Prostate gland (tissue), 2 donors: ENCODE data around the gene CBFA2T3. TPM values are rescaled to one million over a fixed set of nuclear protein-coding genes. Genes with fewer than 3 reads are reported as not detected.

Experiments
- DNase-seq: peaks from one replicate; pipeline ENCODE4 v3.0.0-alpha.2; 2019; ENCODE audit warnings: low spot score
- H3K27ac ChIP-seq, 2 donors: fragments of 200-600 bp; sonication (generic); 2 replicates each; pipeline ENCODE4 v1.5.1; 2017 to 2019
- H3K27me3 ChIP-seq: fragments of 200-600 bp; sonication (generic); replicated peaks from 2 replicates; pipeline ENCODE4 v1.5.1; 2019; ENCODE audit not compliant: insufficient read depth
- H3K36me3 ChIP-seq, 2 donors: fragments of 200-600 bp; sonication (generic); 1 replicate in 1 of 2; 2 replicates in 1 of 2; pipeline versions ENCODE4 v1.5.1 to v1.8.1; 2017 to 2019
- H3K4me1 ChIP-seq: fragments of 200-600 bp; sonication (generic); replicated peaks from 2 replicates; pipeline ENCODE4 v1.5.1; 2019
- H3K4me3 ChIP-seq, 2 donors: fragments of 200-600 bp; sonication (generic); 2 replicates each; pipeline ENCODE4 v1.5.1; 2017 to 2019
- H3K9me3 ChIP-seq: fragments of 200-600 bp; sonication (generic); 2 replicates; pipeline ENCODE4 v1.5.1; 2017
- POLR2A ChIP-seq: fragments of 450-650 bp; IDR thresholded peaks from one replicate; pipeline ENCODE4 v1.6.1; 2016; ENCODE audit warnings: antibody characterized with exemption, mild to moderate bottlenecking
- POLR2AphosphoS5 ChIP-seq: sonication (generic); formaldehyde crosslinking; IDR thresholded peaks from one replicate; pipeline ENCODE4 v1.6.1; 2017; ENCODE audit warnings: antibody characterized with exemption
- WGBS: methylation state at CpG from one replicate; pipeline ENCODE4 v1.1.5; 2018; 5-methylcytosine and 5-hydroxymethylcytosine counted together
- intact Hi-C: fragments of 100-400 bp; cut with DNase I; formaldehyde crosslinking; loops from one replicate; pipeline ENCODE4 v1.14.2; 2022
- total RNA-seq, 2 donors: library from RNA; depleted of rRNA; stranded (reverse); fragments of >200 nt; gene quantifications; one replicate each; pipeline ENCODE4 v1.1.0, GENCODE V29; 2016
- TF ChIP-seq, protein P1 (sequence below), 4 experiments: fragments of 200-600 bp in 2 of 4; fragments of 450-650 bp in 2 of 4; sonication (generic) in 2 of 4; IDR thresholded peaks; 1 replicate in 3 of 4; 2 replicates in 1 of 4; pipeline ENCODE4 v1.5.1; 2016 to 2019; ENCODE audit warnings: antibody characterized with exemption in 4 of 4, mild to moderate bottlenecking in 2 of 4, moderate library complexity in 2 of 4

The CBFA2T3 gene
- total RNA-seq, 2 donors from 2014 or later, result 4.5 to 8.7 TPM

DNA sequence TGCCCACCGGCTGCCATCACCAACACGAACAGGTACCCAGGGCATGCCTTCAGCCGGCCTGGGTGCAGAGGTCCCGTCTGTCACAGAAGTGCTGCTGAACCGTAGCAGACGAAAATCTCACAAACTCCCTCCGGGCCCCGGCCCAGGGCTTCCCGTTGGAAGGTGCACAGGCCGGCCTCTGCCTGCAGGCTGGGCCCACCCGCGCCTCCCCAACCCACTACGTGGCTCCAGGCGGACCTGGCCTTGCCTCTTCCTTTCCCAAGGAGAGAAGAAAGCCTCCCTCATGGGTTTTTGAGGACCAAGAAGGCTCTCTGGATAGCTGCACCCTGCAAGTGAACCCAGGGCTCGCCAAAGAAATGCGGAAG, 65.1 kb downstream of the CBFA2T3 start:
- no peaks in the 10 kb centered on the region for H3K36me3 ChIP-seq
- no peak overlapping the region for H3K27ac ChIP-seq
- no peaks in the 10 kb centered on the region for H3K4me1 ChIP-seq
- WGBS, result 92% methylated on average over 13 of the region's 16 CpGs
- no peak for DNase-seq
- no peaks in the 10 kb centered on the region for H3K27me3 ChIP-seq
- H3K4me3 ChIP-seq, result no peak overlapping the region
- TF ChIP-seq POLR2A (no peak), POLR2AphosphoS5 (no peak)
- TF ChIP-seq, protein P1, sequence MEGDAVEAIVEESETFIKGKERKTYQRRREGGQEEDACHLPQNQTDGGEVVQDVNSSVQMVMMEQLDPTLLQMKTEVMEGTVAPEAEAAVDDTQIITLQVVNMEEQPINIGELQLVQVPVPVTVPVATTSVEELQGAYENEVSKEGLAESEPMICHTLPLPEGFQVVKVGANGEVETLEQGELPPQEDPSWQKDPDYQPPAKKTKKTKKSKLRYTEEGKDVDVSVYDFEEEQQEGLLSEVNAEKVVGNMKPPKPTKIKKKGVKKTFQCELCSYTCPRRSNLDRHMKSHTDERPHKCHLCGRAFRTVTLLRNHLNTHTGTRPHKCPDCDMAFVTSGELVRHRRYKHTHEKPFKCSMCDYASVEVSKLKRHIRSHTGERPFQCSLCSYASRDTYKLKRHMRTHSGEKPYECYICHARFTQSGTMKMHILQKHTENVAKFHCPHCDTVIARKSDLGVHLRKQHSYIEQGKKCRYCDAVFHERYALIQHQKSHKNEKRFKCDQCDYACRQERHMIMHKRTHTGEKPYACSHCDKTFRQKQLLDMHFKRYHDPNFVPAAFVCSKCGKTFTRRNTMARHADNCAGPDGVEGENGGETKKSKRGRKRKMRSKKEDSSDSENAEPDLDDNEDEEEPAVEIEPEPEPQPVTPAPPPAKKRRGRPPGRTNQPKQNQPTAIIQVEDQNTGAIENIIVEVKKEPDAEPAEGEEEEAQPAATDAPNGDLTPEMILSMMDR (IDR thresholded peaks at IDR 0.05), result no peak
- intact Hi-C loops, result no loop called here
- no peaks in the 10 kb centered on the region for H3K9me3 ChIP-seq

DNA sequence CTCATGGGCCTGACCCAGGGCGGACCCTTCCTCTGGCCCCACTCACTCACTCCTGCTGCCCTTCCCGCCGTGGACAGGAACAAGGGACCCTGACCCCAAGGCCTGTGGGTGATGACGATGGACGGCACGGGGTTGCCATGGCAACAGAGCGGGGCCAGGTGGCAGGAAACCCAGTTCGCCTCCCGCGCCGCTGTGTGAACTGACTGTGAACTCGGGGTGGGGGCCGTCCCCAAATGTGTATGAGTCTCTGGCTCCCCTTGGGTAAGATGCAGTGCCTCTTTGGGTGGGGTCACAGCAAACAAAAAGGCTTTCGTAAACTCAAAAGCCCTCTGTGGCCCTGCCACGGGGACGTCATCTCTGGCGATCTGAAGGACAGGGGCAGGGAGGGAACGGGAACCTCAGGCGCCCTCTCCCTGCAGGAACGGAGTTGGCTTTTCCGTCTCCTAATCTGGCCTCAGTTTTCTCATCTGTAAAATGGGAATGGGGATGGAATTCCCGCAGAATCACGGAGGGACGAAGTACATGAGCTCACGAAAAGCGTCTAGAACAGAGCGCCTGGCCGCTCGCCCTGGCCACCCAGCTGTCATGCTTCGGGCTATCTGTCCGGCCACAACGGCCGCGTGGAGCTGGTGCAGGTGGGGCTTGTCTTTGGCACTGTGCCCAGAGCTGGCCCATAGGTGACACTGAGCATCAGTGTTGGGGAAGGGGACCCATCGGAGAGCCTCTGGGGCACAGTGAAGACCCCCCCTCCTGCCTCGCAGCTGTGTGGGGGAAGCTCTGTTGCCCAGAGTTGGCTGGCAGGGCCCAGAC, 65.7 kb downstream of the CBFA2T3 start:
- Histone ChIP-seq H3K4me3 (no peak overlapping the region), H3K27ac (no peak overlapping the region), H3K4me1 (no peaks in the 10 kb centered on the region), H3K36me3 (no peaks in the 10 kb centered on the region), H3K27me3 (no peaks in the 10 kb centered on the region), H3K9me3 (no peaks in the 10 kb centered on the region)
- DNase-seq, result no peak
- intact Hi-C loops, result no loop called here
- TF ChIP-seq POLR2AphosphoS5 (no peak), POLR2A (no peak)
- TF ChIP-seq, protein P1 (IDR thresholded peaks at IDR 0.05), result no peak
- 77% methylated on average over 36 of the region's 36 CpGs for WGBS

DNA sequence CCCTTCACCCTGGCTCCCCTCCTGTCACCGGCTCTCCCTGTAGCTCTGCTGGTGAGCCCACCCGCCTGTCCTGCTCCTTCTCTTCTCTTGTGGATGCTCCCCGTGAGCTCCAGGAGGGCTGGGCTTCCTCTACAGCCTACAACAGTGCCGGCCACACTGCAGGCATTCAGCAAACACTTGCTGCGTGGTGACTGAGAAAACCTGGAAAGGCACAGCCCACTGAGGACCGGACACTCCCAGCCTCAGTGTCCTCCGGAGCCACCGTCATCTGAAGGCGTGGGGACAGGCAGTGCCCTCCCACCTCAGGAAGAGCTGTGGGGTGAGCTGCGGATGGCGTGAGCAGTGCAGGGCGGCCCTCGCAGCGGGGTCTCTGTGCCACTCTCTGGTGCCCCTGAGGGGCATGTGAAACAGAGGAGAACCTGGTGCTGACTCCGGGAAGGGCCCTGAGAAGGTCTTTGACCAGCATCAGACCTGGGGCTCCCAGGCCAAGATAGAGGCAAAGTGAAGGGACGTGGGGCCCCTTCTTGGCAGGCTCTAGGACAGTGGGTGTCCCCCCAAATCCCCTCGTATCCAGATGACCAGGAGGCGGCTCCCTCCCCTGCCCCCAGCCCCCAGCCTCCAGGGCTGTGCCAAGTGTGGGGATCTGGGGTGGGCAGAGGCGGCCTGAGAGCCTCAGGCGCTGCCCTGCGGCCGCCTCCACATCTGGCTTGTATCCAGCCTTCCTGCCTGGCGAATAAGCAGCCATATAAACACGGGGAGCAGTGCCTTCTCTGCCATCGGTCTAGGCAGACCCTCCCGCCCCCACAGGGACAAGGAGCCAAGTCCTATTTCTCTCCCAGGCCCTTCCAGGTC, 66.5 kb downstream of the CBFA2T3 start:
- H3K27me3 ChIP-seq, result no peaks in the 10 kb centered on the region
- TF ChIP-seq POLR2AphosphoS5 (no peak), POLR2A (no peak)
- TF ChIP-seq, protein P1 (IDR thresholded peaks at IDR 0.05), result no peak
- no peak for DNase-seq
- H3K36me3 ChIP-seq, result no peaks in the 10 kb centered on the region
- WGBS, result 59% methylated on average over 24 of the region's 26 CpGs
- no peak overlapping the region for H3K27ac ChIP-seq
- intact Hi-C loops, result no loop called here
- H3K4me1 ChIP-seq, result no peaks in the 10 kb centered on the region
- H3K4me3 ChIP-seq, result no peak overlapping the region
- H3K9me3 ChIP-seq, result no peaks in the 10 kb centered on the region

DNA sequence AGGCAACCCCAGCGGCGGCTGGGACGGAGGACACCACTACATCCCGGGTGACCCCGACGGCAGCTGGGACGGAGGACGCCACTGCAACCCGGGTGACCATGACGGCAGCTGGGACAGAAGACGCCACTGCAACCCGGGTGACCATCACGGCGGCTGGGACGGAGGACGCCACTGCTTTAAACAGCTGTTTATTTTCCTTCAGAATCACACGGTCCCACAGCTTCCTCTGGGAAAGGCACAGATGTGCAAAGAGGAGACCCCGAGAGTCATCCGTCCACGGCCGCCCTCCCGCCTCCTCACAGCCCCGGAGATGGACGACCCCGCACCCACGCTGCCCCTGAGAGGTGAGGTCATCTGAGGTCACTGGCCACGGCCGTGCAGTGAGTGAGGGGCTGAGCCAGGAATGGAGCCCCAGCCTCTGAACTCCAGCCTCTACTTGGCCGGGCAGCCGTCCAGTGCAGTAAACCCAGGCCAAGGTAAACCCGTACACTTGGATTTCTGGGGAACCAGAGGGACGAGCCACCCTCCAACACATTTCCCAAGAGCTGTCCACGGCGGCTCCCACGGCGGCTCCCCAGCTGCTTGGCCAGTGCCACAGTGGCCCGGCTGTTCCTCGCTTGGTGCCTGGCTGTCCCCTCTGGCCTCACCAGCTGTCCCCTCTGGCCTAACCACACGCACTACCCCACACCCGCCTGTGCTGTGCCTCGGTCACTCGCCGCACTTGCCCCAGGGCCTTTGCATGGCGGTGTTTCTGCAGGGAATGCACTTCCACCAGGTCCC, 67.4 kb downstream of the CBFA2T3 start:
- H3K27me3 ChIP-seq, result no peaks in the 10 kb centered on the region
- intact Hi-C loops, result no loop called here
- H3K27ac ChIP-seq, result no peak overlapping the region
- no peak for DNase-seq
- no peak overlapping the region for H3K4me3 ChIP-seq
- no peaks in the 10 kb centered on the region for H3K36me3 ChIP-seq
- H3K4me1 ChIP-seq, result no peaks in the 10 kb centered on the region
- TF ChIP-seq POLR2A (no peak), POLR2AphosphoS5 (no peak)
- TF ChIP-seq, protein P1 (IDR thresholded peaks at IDR 0.05), result no peak
- WGBS, result 85% methylated on average over 43 of the region's 44 CpGs
- no peaks in the 10 kb centered on the region for H3K9me3 ChIP-seq
